ENCODE data around the gene SPRY1. TPM values are rescaled to one million over a fixed set of nuclear protein-coding genes. Genes with fewer than 3 reads are reported as not detected.

Gene SPRY1
- total RNA-seq, 2 experiments from 2014 or later = 7.4 to 7.8 TPM

- Mint-ChIP-seq H3K27ac (peak overlapping the region; percentile 69), H3K9me3 (no peaks in the 10 kb centered on the region), H3K4me3 (no peak overlapping the region), H3K4me1 (peaks cover 82% of the 10 kb centered on the region), H3K36me3 (ENCODE audit: low read depth) (peaks cover 2% of the 10 kb centered on the region), H3K27me3 (no peaks in the 10 kb centered on the region)
- CTCF ChIA-PET = no interaction called here
- POLR2A ChIA-PET = no interaction called here
- no peak for DNase-seq
These were observed 23.5 kb downstream of the SPRY1 start for GRCh38 chr4:123419885-123420755.

GRCh38 chr4:123421227-123421936 lies 24.8 kb downstream of the SPRY1 start:
- H3K36me3 Mint-ChIP-seq (ENCODE audit: low read depth) = peaks cover 2% of the 10 kb centered on the region
- no peak for DNase-seq
- peaks cover 6% of the 10 kb centered on the region for H3K9me3 Mint-ChIP-seq
- POLR2A ChIA-PET = no interaction called here
- H3K27ac Mint-ChIP-seq = peak overlapping the region; percentile 93
- H3K4me1 Mint-ChIP-seq = peaks cover 75% of the 10 kb centered on the region
- H3K4me3 Mint-ChIP-seq = peak overlapping the region; percentile 63
- no peaks in the 10 kb centered on the region for H3K27me3 Mint-ChIP-seq
- CTCF ChIA-PET = interaction anchor here (0.7 to 0.9 kb wide), 2 partner anchors 13 to 23 kb away, joined by 3 read pairs; no protein-coding TSS in a partner anchor

- Mint-ChIP-seq H3K27me3 (no peaks in the 10 kb centered on the region), H3K9me3 (peaks cover 12% of the 10 kb centered on the region), H3K4me1 (peaks cover 68% of the 10 kb centered on the region), H3K36me3 (ENCODE audit: low read depth) (peaks cover 6% of the 10 kb centered on the region), H3K4me3 (peak overlapping the region; percentile 63), H3K27ac (peak overlapping the region; percentile 93)
- no peak for DNase-seq
- CTCF ChIA-PET = no interaction called here
- POLR2A ChIA-PET = no interaction called here
These were observed 25.6 kb downstream of the SPRY1 start for GRCh38 chr4:123421937-123422781.

- DNase-seq = no peak
- CTCF ChIA-PET = interaction anchor here (1.0 to 1.8 kb wide), 2 partner anchors 13 to 140 kb away, joined by 3 to 5 read pairs; no protein-coding TSS in a partner anchor
- no peaks in the 10 kb centered on the region for H3K27me3 Mint-ChIP-seq
These were observed 27.2 kb downstream of the SPRY1 start for GRCh38 chr4:123423819-123424218.

GRCh38 chr4:123427951-123428350 lies 31.4 kb downstream of the SPRY1 start:
- ChIA-PET POLR2A (no interaction called here), CTCF (no interaction called here)
- peaks cover 17% of the 10 kb centered on the region for H3K36me3 Mint-ChIP-seq (ENCODE audit: low read depth)
- no peaks in the 10 kb centered on the region for H3K27me3 Mint-ChIP-seq
- H3K27ac Mint-ChIP-seq = no peak overlapping the region
- H3K9me3 Mint-ChIP-seq = peaks cover 27% of the 10 kb centered on the region
- H3K4me1 Mint-ChIP-seq = peaks cover 14% of the 10 kb centered on the region
- no peak for DNase-seq
- H3K4me3 Mint-ChIP-seq = no peak overlapping the region

More at GRCh38 chr4:123423819-123424218, 27.2 kb downstream of the SPRY1 start:
- POLR2A ChIA-PET = no interaction called here
- H3K9me3 Mint-ChIP-seq = peaks cover 22% of the 10 kb centered on the region
- no peak overlapping the region for H3K4me3 Mint-ChIP-seq
- H3K27ac Mint-ChIP-seq = peak overlapping the region; percentile 93
- H3K4me1 Mint-ChIP-seq = peaks cover 52% of the 10 kb centered on the region
- peaks cover 12% of the 10 kb centered on the region for H3K36me3 Mint-ChIP-seq (ENCODE audit: low read depth)

- H3K4me3 Mint-ChIP-seq = no peak overlapping the region
- no peaks in the 10 kb centered on the region for H3K27me3 Mint-ChIP-seq
- peaks cover 17% of the 10 kb centered on the region for H3K36me3 Mint-ChIP-seq (ENCODE audit: low read depth)
- ChIA-PET CTCF (no interaction called here), POLR2A (no interaction called here)
- H3K27ac Mint-ChIP-seq = no peak overlapping the region
- peaks cover 27% of the 10 kb centered on the region for H3K9me3 Mint-ChIP-seq
- no peak for DNase-seq
- H3K4me1 Mint-ChIP-seq = no peaks in the 10 kb centered on the region
These were observed 33.4 kb downstream of the SPRY1 start for GRCh38 chr4:123430031-123430430.

- H3K27ac Mint-ChIP-seq = peak overlapping the region; percentile 6
- no peaks in the 10 kb centered on the region for H3K27me3 Mint-ChIP-seq
- no peak overlapping the region for H3K4me3 Mint-ChIP-seq
- no peaks in the 10 kb centered on the region for H3K4me1 Mint-ChIP-seq
- peaks cover 17% of the 10 kb centered on the region for H3K36me3 Mint-ChIP-seq (ENCODE audit: low read depth)
- DNase-seq = no peak
- CTCF ChIA-PET = no interaction called here
- POLR2A ChIA-PET = no interaction called here
- peaks cover 27% of the 10 kb centered on the region for H3K9me3 Mint-ChIP-seq
These were observed 33.9 kb downstream of the SPRY1 start for GRCh38 chr4:123430501-123430900.

GRCh38 chr4:123433573-123433972 lies 37.0 kb downstream of the SPRY1 start:
- no peak overlapping the region for H3K4me3 Mint-ChIP-seq
- peaks cover 4% of the 10 kb centered on the region for H3K9me3 Mint-ChIP-seq
- no peaks in the 10 kb centered on the region for H3K27me3 Mint-ChIP-seq
- no peaks in the 10 kb centered on the region for H3K4me1 Mint-ChIP-seq
- no peak for DNase-seq
- peaks cover 5% of the 10 kb centered on the region for H3K36me3 Mint-ChIP-seq (ENCODE audit: low read depth)
- CTCF ChIA-PET = interaction anchor here (1.2 kb wide), 1 partner anchor 15 kb away, joined by 5 read pairs; no protein-coding TSS in a partner anchor
- POLR2A ChIA-PET = no interaction called here
- H3K27ac Mint-ChIP-seq = no peak overlapping the region

- ChIA-PET POLR2A (no interaction called here), CTCF (interaction anchor here (1.0 to 1.2 kb wide), 2 partner anchors 15 to 24 kb away, joined by 3 to 5 read pairs; no protein-coding TSS in a partner anchor)
- H3K4me1 Mint-ChIP-seq = no peaks in the 10 kb centered on the region
- DNase-seq = no peak
- peaks cover 4% of the 10 kb centered on the region for H3K9me3 Mint-ChIP-seq
- H3K36me3 Mint-ChIP-seq (ENCODE audit: low read depth) = peaks cover 5% of the 10 kb centered on the region
- no peak overlapping the region for H3K4me3 Mint-ChIP-seq
- H3K27me3 Mint-ChIP-seq = no peaks in the 10 kb centered on the region
- H3K27ac Mint-ChIP-seq = no peak overlapping the region
These were observed 37.4 kb downstream of the SPRY1 start for GRCh38 chr4:123433976-123434375.

- Mint-ChIP-seq H3K27ac (no peak overlapping the region), H3K4me3 (no peak overlapping the region)
- POLR2A ChIA-PET = no interaction called here
These were observed 38.9 kb downstream of the SPRY1 start for GRCh38 chr4:123435246-123436113.

GRCh38 chr4:123438031-123438430 lies 41.4 kb downstream of the SPRY1 start:
- H3K4me3 Mint-ChIP-seq = no peak overlapping the region
- no peaks in the 10 kb centered on the region for H3K36me3 Mint-ChIP-seq (ENCODE audit: low read depth)
- H3K9me3 Mint-ChIP-seq = peaks cover 3% of the 10 kb centered on the region
- H3K27me3 Mint-ChIP-seq = no peaks in the 10 kb centered on the region
- DNase-seq = no peak
- CTCF ChIA-PET = interaction anchor here (1.0 kb wide), 1 partner anchor 39 kb away, joined by 3 read pairs; no protein-coding TSS in a partner anchor
- no peak overlapping the region for H3K27ac Mint-ChIP-seq
- peaks cover 5% of the 10 kb centered on the region for H3K4me1 Mint-ChIP-seq
- POLR2A ChIA-PET = no interaction called here

More at GRCh38 chr4:123435246-123436113, 38.9 kb downstream of the SPRY1 start:
- Mint-ChIP-seq H3K9me3 (peaks cover 2% of the 10 kb centered on the region), H3K27me3 (no peaks in the 10 kb centered on the region), H3K4me1 (no peaks in the 10 kb centered on the region), H3K36me3 (ENCODE audit: low read depth) (peaks cover 2% of the 10 kb centered on the region)
- DNase-seq = no peak
- CTCF ChIA-PET = interaction anchor here (1.0 kb wide), 2 partner anchors 11 to 14 kb away, joined by 3 read pairs; no protein-coding TSS in a partner anchor
